Spleen (tissue), 7 donors: Measurements from ENCODE around the gene ZNF208.

ENCODE experiments used
- CTCF ChIP-seq, 11 experiments: fragments of 200-600 bp in 7 of 11; fragments of 450-650 bp in 4 of 11; sonication (generic) in 4 of 11; IDR thresholded peaks in 8 of 11; conservative IDR thresholded peaks in 3 of 11; 1 replicate in 7 of 11; 2 replicates in 4 of 11; pipeline versions ENCODE4 v1.4.0 to v1.8.0; 2016 to 2021; ENCODE audit warnings: antibody characterized with exemption in 11 of 11, inconsistent platforms in 4 of 11, mild to moderate bottlenecking in 1 of 11
- POLR2A ChIP-seq, 3 donors: fragments of 450-650 bp; IDR thresholded peaks; one replicate each; pipeline ENCODE4 v1.5.1; 2017; ENCODE audit warnings: antibody characterized with exemption in 3 of 3, mild to moderate bottlenecking in 1 of 3
- donor health status: DM: no; HTN: no; CAD: no; lungs with moderate emphysema.
- donor health status: DM: no; HTN: no; CAD: no.
- donor health status: DM: no; HTN: no; CAD: no.

GRCh38 chr19:22052644-22053013, 41.9 kb upstream of the ZNF208 start:
- TF ChIP-seq POLR2A (IDR thresholded peaks at IDR 0.05): no peak
- TF ChIP-seq CTCF (IDR thresholded peaks at IDR 0.05 in 8 of 11, conservative IDR thresholded peaks at IDR 0.05 in 3 of 11): no peak
